Mucosa of descending colon (tissue), 3 donors: ENCODE results near the gene LYRM7. TPM values are rescaled to one million over a fixed set of nuclear protein-coding genes. Genes with fewer than 3 reads are reported as not detected.
A peak's percentile ranks its signal among the peaks of the same experiment; 100 is the strongest.
"Not testable (repeated sequence)": the region's sequence is repeated elsewhere in the genome, so short reads cannot be mapped to it uniquely, and the experiment has no call there.

Experiments used
- ATAC-seq: fragments of 200-7000 bp; cut with Tn5 transposase; one replicate; pipeline ENCODE4 v1.9.1; 2020; ENCODE audit warnings: mild to moderate bottlenecking, moderate library complexity
- DNase-seq, 3 donors: peaks; one replicate each; pipeline ENCODE4 v3.0.0-alpha.2; 2020
- H3K36me3 ChIP-seq: fragments of 200-600 bp; one replicate; pipeline ENCODE4 v1.8.0; 2021; ENCODE audit warnings: low read depth, mild to moderate bottlenecking
- H3K4me1 ChIP-seq: fragments of 200-600 bp; one replicate; pipeline ENCODE4 v1.8.0; 2021; ENCODE audit warnings: low read depth, mild to moderate bottlenecking
- H3K4me3 ChIP-seq: fragments of 200-600 bp; one replicate; pipeline ENCODE4 v1.8.0; 2021; ENCODE audit warnings: mild to moderate bottlenecking
- H3K9me3 ChIP-seq: fragments of 200-600 bp; one replicate; pipeline ENCODE4 v1.8.0; 2021; ENCODE audit warnings: mild to moderate bottlenecking
- intact Hi-C, 2 donors: fragments of 100-400 bp; cut with DNase I in 1 of 2; cut with micrococcal nuclease in 1 of 2; formaldehyde crosslinking; loops; one replicate each; pipeline versions ENCODE4 v1.11.0 to v1.11.1; 2022; cut with DNase I, micrococcal nuclease
- total RNA-seq, 3 donors: library from RNA; stranded (reverse); fragmentation: NEBNext Ultra II Directional in 2 of 3; extraction: Animal tissue kit (Norgen Biotek cat#: 25700) in 2 of 3; gene quantifications; one replicate each; pipeline versions ENCODE4 v1.2.1 to v1.2.4, GENCODE V29; 2021 to 2023
- TF ChIP-seq, protein P1 (sequence below): fragments of 200-600 bp; IDR thresholded peaks from one replicate; pipeline ENCODE4 v1.8.0; 2022; ENCODE audit warnings: antibody characterized with exemption, mild to moderate bottlenecking
- donor health status: DM: no; HTN: no; CAD: no; lungs with moderate emphysema.
- donor health status: DM: no; HTN: no; CAD: no.
- donor health status: DM: no; HTN: yes; CAD: no.

The LYRM7 gene
- total RNA-seq, 3 donors from 2014 or later, result 11.2 to 12.9 (median 11.7) TPM

GRCh38 chr5:131245948-131246347 is 75.2 kb downstream of the LYRM7 start:
- ATAC-seq, result peak; percentile 87
- peak; percentile 66 to 73 (median 70) for DNase-seq
- intact Hi-C loops, result no loop called here
- Histone ChIP-seq H3K36me3 (no peaks in the 10 kb centered on the region), H3K9me3 (peaks cover 10% of the 10 kb centered on the region), H3K4me3 (no peak overlapping the region), H3K4me1 (no peaks in the 10 kb centered on the region)
- TF ChIP-seq, protein P1, sequence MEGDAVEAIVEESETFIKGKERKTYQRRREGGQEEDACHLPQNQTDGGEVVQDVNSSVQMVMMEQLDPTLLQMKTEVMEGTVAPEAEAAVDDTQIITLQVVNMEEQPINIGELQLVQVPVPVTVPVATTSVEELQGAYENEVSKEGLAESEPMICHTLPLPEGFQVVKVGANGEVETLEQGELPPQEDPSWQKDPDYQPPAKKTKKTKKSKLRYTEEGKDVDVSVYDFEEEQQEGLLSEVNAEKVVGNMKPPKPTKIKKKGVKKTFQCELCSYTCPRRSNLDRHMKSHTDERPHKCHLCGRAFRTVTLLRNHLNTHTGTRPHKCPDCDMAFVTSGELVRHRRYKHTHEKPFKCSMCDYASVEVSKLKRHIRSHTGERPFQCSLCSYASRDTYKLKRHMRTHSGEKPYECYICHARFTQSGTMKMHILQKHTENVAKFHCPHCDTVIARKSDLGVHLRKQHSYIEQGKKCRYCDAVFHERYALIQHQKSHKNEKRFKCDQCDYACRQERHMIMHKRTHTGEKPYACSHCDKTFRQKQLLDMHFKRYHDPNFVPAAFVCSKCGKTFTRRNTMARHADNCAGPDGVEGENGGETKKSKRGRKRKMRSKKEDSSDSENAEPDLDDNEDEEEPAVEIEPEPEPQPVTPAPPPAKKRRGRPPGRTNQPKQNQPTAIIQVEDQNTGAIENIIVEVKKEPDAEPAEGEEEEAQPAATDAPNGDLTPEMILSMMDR, result no peak

GRCh38 chr5:131246504-131246903 is 75.8 kb downstream of the LYRM7 start:
- no peak for ATAC-seq
- intact Hi-C loops, result no loop called here

DNA sequence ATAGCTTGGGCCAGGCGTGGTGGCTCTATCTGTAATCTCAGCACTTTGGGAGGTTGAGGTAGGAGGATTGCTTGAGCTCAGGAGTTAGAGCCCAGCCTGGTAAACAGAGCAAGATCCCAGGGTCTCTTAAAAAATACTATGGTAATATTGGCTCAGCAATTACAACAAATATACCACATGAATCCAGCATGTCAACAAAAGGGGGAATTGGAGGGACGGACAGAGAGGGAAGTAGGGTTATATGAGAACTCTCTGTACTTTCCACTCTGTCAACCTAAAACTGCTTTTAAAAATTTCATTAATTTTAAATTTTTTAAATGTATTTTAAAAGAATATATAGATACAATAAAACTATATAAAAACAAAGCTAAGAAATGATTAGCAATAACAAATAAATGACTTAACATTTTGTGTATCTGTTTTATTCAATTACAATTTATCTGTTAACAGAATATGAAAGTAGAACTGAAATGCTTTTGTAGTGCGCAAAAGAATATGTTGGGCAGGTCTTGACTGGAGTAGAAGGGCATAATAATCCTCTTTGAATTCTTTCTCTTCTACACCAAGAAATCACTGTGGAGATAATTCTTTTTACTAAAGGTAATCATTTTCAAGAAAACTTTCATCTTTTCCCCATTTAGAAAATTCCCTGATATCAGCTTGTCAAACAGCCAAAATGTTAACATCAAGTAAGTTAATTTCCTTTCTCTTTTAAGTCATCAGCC is 80.2 kb downstream of the LYRM7 start:
- ATAC-seq, result no peak
- TF ChIP-seq, protein P1, result no peak

More at GRCh38 chr5:131246504-131246903, 75.8 kb downstream of the LYRM7 start:
- no peaks in the 10 kb centered on the region for H3K4me1 ChIP-seq
- no peak overlapping the region for H3K4me3 ChIP-seq
- no peaks in the 10 kb centered on the region for H3K36me3 ChIP-seq
- H3K9me3 ChIP-seq, result peaks cover 10% of the 10 kb centered on the region
- no peak for DNase-seq
- TF ChIP-seq, protein P1, result no peak

DNA sequence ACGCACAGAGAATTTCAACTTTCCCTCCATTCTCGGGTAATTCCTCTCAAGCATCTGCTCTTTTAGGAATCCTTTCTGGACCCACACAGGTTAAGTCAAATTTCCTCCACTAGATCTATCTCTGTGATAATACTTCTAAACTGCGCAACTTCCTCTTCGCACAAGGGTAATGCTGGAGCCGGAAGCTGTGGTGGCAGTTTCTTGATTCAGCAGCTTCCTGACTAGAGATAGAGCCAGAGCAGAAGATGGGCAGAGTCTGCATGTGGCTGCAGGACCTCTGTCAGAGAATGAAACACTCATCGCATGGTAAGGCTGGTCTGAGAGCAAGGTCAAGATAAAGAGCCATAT is 82.1 kb downstream of the LYRM7 start:
- ATAC-seq (peak; percentile 89), DNase-seq (peak in 2 of 3 donors; percentile 74 to 76)
- Histone ChIP-seq H3K9me3 (no peaks in the 10 kb centered on the region), H3K4me3 (no peak overlapping the region), H3K36me3 (no peaks in the 10 kb centered on the region), H3K4me1 (no peaks in the 10 kb centered on the region)
- intact Hi-C loops, result no loop called here
- TF ChIP-seq, protein P1, result no peak

More for the DNA sequence above, 80.2 kb downstream of the LYRM7 start:
- intact Hi-C loops, result no loop called here
- no peak overlapping the region for H3K4me3 ChIP-seq
- peaks cover 9% of the 10 kb centered on the region for H3K9me3 ChIP-seq
- H3K4me1 ChIP-seq, result no peaks in the 10 kb centered on the region
- no peak for DNase-seq
- no peaks in the 10 kb centered on the region for H3K36me3 ChIP-seq

DNA sequence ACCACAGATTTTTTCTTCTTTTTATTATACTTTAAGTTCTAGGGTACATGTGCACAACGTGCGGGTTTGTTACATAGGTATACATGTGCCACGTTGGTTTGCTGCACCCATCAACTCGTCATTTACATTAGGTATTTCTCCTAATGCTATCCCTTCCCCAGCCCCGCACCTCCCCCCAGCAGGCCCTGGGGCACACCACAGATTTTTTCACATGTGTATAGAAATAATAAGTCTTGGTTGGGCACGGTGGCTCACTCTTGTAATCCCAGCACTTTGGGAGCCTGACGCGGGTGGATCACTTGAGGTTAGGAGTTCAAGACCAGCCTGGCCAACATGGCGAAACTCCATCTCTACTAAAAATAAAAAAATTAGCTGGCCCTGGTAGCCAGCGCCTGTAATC is 83.3 kb downstream of the LYRM7 start:
- DNase-seq, H3K9me3 ChIP-seq, H3K36me3 ChIP-seq, intact Hi-C loops, ATAC-seq, H3K4me3 ChIP-seq, H3K4me1 ChIP-seq: not testable (repeated sequence)

DNA sequence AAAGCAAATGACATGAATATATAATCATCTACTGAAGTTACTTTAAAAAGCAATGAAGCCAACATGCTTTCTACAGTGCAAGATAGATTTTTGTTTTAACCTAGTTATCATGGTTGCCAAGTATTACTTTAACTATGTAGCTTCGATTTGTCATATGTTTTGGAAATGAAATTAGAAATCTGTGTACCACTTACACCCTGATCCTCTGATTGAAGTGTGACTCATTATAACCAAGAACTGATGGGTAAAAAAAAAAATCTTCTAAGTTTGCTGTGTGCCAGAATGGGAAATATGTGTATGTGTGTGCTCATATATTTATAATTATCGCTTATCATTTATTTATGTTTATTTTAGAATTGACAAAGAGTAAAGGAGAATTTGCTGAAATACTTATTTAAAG is 84.0 kb downstream of the LYRM7 start:
- ATAC-seq (no peak), DNase-seq (no peak)
- TF ChIP-seq, protein P1, result no peak
- Histone ChIP-seq H3K36me3 (no peaks in the 10 kb centered on the region), H3K4me1 (peaks cover 3% of the 10 kb centered on the region), H3K9me3 (no peaks in the 10 kb centered on the region), H3K4me3 (no peak overlapping the region)
- intact Hi-C loops, result no loop called here

Other genes starting within 250 kb of the LYRM7 start
- gene HINT1, start 5.7 kb upstream of the LYRM7 start, total RNA-seq, result 100 to 1,000 TPM; 223 to 289 (median 275) TPM
- 100 to 1,000 TPM in 2 of 3 donors, 10 to 100 TPM in 1; 60.5 to 116 (median 101) TPM for gene CDC42SE2, start 93.1 kb downstream of the LYRM7 start, total RNA-seq